ENCODE data around the gene VSNL1.

GRCh38 chr2:17541531-17541950 lies 1.0 kb downstream of the VSNL1 start:
- TF ChIP-seq CTCF (conservative IDR thresholded peaks at IDR 0.05; ENCODE audit: low read length): no peak
- TF ChIP-seq EZH2phosphoT487 (IDR thresholded peaks at IDR 0.05; ENCODE audit: borderline replicate concordance): no peak

All from Loucy (cell line).